SHP77 treated with DMSO at 0.1 percent for 48 hours (cell line): Measurements from ENCODE around the gene FBH1.
"Not testable (repeated sequence)": the region's sequence is repeated elsewhere in the genome, so short reads cannot be mapped to it uniquely, and the experiment has no call there.

ENCODE experiments used
- DNase-seq: peaks from one replicate; lab custom pipeline; 2025; lab: John Stamatoyannopoulos, UW

FBH1 gene

GRCh38 chr10:5904227-5904626, 14.2 kb downstream of the FBH1 start:
- DNase-seq = no peak

DNA sequence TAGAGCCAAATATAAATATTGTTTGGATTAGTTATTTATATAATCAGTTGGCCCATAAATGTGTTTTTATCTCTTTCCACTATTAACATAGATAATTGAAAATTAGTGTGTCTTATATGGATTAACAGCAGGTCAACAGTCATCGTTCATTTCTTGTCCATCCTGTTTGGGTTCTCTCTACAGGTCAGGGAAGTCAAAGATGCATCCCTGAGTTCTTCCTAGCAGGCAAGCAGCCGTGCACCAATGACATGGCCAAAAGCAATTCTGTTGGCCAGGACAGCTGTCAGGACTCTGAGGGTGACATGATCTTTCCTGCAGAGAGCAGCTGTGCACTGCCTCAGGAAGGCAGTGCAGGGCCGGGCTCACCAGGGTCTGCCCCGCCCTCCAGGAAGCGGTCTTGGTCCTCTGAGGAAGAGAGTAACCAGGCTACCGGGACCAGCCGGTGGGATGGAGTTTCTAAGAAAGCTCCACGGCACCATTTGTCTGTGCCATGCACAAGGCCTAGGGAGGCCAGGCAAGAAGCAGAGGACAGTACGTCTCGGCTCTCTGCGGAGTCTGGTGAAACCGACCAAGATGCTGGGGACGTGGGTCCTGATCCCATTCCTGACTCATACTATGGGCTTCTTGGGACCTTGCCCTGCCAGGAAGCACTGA, 15.9 kb downstream of the FBH1 start:
- DNase-seq = no peak

DNA sequence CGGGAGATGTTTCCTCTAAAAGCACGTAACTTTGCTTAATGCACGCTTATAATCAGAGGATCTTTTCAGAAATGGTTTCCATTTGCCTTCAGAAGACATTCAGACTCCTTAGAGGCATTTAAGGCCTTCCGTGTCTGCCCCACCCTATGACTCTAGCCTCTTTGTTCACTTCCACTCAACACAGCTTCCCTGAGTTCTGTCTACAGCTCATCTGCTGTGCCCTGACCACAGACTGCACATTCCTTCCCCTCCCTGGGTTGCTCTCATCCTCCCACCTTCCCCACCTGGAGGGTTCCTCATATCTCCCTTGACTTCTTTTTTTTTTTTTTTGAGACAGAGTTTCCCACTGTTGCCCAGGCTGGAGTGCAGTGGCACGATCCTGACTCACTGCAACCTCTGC, 16.6 kb downstream of the FBH1 start:
- no peak for DNase-seq

GRCh38 chr10:5908676-5909075, 18.6 kb downstream of the FBH1 start:
- DNase-seq = not testable (repeated sequence)

DNA sequence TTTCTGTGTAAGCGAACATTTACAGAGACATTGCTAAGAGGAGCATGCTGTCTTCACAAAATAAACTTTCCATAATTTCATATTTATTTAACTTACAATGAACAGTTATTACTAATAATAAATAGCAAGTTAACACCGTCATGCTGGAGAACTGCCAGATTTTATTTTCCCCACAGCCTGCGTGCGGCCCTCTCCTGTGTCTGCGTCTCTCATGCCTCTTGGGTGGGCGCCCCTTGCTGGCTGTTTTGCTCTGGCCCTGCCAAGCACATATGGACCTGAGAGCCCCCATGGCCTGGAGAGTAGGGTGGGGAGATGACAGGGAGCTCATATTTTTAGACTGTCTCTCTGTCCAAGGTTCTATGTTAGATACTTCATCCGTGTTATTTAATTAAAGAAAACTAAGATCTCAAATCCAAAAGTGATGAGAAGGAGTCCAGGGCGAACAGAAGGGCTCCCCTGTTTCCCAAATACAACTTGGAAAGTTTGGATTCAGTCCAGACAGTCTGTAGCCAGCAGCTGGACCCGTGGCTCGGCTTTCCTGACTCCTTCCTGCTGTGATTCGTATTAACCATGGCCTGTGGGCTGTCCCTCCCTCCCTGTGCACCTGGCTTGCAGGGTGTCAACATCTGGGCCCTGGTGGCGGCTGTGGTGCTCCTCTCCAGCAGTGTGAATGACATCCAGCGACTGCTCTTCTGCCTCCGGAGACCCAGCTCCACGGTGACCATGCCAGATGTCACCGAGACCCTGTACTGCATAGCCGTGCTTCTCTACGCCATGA, 20.5 kb downstream of the FBH1 start:
- DNase-seq = no peak

DNA sequence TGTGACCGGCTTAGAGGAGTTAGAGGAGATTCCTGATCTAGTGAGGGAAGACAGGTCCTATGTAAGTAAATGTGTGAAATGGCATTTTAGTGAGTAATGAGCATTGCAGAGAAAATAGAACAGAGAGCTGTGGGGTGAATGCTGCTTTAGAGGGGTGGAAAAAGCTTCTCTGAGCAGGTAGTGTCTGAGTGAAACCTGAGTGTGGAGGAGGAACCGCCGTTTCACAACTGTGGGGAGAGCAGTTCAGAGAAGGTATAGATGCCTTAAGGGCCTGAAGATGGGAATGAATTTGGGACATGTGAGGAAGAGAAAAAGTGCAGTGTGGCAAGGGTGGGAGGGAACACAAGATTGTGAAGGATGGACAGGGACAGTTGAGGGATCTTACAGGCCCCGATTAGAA, 21.6 kb downstream of the FBH1 start:
- DNase-seq = no peak

- DNase-seq = no peak
Measured at GRCh38 chr10:5913736-5914135, 23.7 kb downstream of the FBH1 start.

DNA sequence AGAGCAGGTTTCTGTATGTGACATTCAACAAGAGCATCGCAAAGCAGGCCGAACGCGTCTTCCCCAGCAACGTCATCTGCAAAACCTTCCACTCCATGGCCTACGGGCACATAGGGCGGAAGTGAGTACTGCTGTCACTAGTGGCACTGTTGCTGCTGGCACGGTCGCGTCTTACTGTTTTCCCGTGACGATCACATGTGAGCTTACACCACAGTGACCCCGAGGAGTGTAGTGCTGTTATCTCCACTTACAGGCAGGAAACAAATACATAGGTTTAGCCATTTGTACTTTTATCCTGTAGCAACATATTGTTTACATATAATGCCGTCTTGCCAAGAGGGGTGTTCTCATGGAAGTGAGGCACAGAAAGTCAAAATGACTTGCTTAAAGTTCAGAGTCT, 25.4 kb downstream of the FBH1 start:
- no peak for DNase-seq

DNA sequence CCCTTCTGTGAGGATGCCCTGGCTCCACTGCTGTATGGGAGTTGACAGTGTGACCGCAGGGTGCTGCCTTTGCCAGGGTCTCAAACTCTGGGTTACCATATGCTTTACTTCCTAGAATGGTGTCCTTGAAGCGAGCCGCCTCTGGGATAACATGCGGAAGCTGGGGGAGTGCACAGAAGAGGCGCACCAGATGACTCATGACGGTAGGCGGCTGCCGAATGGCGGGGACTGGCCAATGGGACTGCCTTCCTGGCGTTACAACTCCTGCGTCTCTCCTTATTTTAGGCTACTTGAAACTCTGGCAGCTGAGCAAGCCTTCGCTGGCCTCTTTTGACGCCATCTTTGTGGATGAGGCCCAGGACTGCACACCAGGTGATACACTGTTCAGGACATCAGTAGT, 27.3 kb downstream of the FBH1 start:
- DNase-seq = no peak

GRCh38 chr10:5918763-5919162, 28.7 kb downstream of the FBH1 start:
- no peak for DNase-seq

DNA sequence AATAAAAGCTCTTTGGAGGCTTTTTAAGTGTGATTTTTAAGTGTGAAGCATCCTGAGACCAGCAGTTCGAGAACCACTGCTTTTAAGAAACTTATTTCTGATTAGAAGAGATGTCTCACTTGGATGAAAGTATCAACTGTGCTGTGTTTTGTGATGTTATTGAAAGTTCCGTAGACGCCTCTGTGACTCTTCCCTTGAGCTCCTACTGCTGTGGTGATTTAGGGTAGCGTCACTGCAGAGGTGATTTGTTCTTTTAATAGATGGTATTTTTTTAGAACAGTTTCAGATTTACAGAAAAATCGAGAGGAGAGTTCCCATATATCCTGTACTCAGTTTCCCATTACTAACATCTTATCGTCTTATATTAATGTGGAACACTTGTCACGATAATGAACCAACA, 29.5 kb downstream of the FBH1 start:
- no peak for DNase-seq

GRCh38 chr10:5921746-5922145, 31.7 kb downstream of the FBH1 start:
- DNase-seq = no peak

DNA sequence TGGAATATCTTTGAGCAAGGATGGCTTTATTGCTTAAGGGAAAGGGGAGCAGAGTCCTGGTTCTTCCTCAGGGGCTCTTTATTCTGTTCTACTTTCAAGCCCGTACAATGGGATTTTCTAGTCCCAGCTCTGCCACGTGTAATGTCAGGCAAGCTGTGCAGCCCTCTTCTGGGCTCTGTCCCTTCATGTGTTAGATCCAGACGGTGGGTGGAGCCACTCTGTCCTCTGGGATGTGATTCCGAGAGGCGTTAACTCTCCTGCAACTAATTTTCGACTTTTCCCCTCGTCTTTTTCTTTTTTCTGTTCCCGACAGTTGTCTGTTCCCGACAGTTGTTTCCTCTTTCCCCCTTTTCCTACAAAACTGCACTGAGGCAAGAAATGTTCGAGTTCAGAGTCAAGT, 34.8 kb downstream of the FBH1 start:
- no peak for DNase-seq

- DNase-seq = no peak
Measured at GRCh38 chr10:5927306-5927705, 37.3 kb downstream of the FBH1 start.

DNA sequence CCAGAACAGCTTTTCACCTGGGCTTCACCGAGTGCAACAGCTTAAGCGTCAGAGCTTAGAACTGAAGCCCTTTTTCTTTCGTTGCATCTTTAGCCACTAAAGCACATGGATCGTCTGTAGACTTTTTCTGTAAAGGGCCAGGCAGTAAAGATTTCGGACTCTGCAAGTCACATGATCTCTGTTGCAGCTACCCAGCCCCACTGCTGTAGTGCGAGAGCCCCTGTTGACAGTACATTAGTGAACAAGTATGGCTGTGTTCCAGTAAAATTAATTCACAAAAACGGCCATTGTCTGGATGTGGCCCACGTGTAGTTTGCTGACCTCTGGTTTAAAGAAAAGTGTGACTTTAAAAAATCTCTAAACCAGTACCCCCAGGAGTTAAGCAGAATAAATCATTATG, 39.4 kb downstream of the FBH1 start:
- DNase-seq = no peak

DNA sequence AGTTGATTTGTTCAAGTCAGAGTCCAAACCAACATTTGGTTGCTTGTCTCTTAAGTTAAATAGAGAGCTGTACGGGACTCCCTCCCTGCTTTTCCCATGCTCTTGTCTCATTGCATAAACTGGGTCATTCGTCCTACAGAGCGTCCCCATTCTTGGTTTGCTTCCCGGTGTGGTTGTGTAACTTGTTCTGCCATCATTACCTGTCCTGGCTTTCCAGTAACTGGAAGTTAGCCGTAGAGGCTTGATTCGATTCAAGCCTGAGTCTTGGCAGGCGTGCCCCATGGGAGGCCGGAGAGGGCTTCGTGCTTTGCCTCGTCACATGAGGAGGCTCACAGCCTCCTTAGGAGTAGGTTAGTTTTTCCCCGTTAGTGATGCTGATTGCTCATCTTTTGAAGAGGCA, 40.2 kb downstream of the FBH1 start:
- no peak for DNase-seq

DNA sequence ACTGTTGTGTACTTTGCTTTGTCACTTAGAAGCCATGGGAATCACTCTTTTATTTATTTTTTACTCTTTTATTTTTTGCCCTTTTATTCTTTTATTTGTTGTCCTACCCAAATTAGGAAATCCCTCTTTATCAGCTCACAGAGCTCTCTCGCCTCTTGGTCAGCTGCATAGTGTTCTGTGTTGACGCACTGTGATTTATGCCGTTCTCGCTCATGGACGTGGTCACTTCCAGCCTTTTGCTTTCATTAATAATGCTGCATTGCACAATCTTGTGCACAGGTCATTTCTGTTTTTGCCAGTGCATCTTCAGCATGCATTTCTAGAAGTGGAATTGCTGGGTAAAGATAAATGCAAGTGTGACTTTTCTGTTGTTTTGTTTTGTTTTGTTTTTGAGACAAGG, 42.3 kb downstream of the FBH1 start:
- DNase-seq = no peak

DNA sequence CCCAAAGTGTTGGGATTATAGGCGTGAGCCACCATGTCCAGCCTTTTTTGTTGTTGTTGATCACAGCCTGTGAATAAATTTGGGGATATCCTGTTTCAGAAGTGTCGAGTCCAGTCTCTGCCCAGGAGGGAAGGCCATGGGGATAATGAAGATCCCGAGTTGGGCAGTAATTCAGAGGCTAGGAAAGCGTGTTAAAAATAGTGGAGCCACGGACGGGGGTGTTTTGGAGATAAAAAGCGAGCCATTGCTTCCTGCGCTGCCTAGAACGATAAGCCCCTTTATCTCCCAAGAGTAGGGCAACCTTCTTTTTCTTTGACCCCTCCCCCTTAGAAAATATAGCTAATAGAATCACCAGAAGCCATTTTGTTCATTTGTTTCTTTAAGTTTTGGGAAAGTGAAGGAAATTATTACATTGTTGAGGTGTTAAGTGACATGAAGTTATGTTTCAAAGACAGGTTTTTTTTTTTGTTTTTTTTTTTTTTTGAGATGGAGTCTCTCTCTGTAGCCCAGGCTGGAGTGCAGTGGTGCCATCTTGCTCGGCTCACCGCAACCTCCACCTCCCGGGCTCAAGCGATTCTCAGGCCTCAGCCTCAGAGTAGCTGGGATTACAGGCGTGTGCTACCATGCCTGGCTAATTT, 44.0 kb downstream of the FBH1 start:
- no peak for DNase-seq

DNA sequence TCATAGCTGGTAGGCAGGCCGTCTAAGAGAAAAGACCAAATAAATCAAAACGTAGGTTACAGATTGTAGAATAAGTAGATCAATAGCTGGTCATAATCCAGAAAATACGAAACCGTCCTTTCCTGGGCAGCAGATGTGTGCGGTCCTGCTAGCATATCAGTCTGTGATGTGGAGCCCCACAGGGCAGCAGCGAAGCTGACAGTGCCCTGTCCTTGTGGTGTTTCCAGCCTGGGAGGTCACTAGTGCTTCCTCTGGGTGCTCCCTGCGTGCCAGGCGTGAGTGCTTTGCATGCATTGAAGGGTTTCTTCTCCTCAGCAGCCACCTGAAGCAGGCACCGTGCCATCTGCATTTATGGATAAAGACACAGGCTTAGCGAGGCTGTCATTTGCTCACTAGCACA, 45.6 kb downstream of the FBH1 start:
- DNase-seq = no peak

- no peak for DNase-seq
Measured at GRCh38 chr10:5937016-5937415, 47.0 kb downstream of the FBH1 start.

- no peak for DNase-seq
Measured at GRCh38 chr10:5938291-5938690, 48.2 kb downstream of the FBH1 start.

- no peak for DNase-seq
Measured at GRCh38 chr10:5940807-5941218, 50.8 kb downstream of the FBH1 start.

GRCh38 chr10:5941579-5941978, 51.5 kb downstream of the FBH1 start:
- no peak for DNase-seq
